ENCODE data around the gene LAMA1.

The LAMA1 gene

DNA sequence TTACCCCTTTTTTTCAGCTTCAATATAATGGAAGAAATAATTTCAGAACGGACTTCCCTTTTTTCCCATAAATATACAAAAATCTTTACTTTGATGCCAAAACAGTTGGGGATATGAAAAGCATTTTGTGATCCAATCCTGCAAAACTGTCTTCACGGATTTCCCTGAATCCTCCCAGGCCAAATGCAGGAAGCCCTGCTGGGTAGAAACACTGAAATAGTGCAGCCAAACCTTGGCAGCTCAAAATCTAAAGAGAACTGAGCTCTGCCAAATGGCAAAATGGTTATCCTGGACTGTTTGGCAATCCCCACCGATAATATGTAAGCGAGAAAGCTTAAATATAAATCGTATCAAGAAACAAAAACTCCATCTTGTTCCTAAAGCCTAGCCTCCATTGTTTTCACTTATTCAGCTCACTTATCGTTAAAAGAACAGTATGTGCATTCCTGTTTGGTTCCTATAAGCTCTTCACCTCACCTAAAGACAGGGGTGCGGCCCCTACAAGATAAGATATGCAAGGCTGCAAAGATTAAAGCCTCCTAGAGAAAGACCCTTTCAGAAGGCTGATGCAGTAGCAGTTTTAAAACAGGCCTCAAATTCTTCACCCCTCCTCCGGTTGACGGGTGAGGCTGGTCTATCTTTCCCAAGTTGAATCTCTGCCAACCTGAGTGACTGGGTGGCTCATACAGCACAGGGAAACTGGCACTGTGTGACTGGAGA lies 48.6 kb downstream of the LAMA1 start:
- H3K36me3 ChIP-seq (ENCODE audit: insufficient read depth, low read length) = no peaks in the 10 kb centered on the region
- H3K4me1 ChIP-seq (ENCODE audit: insufficient read depth, low read length, poor library complexity, severe bottlenecking) = no peaks in the 10 kb centered on the region
- H3K4me3 ChIP-seq (ENCODE audit: low read length, poor library complexity, severe bottlenecking) = no peak overlapping the region
- H3K79me2 ChIP-seq (ENCODE audit: insufficient read depth, low read length) = no peaks in the 10 kb centered on the region
- no peaks in the 10 kb centered on the region for H3F3A ChIP-seq (ENCODE audit: low read depth)
- H3K9ac ChIP-seq (ENCODE audit: low read depth, low read length, poor library complexity, severe bottlenecking) = no peak overlapping the region
- no peaks in the 10 kb centered on the region for H3K9me2 ChIP-seq (replicated peaks; ENCODE audit: low read depth, low read length)
- no peak overlapping the region for H3K4me2 ChIP-seq (ENCODE audit: low read depth, low read length, poor library complexity, severe bottlenecking)
- no peak overlapping the region for H2AFZ ChIP-seq (ENCODE audit: low read length)
- H3K9me3 ChIP-seq (ENCODE audit: insufficient read depth, low read depth, low read length) = no peaks in the 10 kb centered on the region
- no peak for TF ChIP-seq EZH2phosphoT487 (IDR thresholded peaks at IDR 0.05; ENCODE audit: borderline replicate concordance)
- TF ChIP-seq, protein P1, sequence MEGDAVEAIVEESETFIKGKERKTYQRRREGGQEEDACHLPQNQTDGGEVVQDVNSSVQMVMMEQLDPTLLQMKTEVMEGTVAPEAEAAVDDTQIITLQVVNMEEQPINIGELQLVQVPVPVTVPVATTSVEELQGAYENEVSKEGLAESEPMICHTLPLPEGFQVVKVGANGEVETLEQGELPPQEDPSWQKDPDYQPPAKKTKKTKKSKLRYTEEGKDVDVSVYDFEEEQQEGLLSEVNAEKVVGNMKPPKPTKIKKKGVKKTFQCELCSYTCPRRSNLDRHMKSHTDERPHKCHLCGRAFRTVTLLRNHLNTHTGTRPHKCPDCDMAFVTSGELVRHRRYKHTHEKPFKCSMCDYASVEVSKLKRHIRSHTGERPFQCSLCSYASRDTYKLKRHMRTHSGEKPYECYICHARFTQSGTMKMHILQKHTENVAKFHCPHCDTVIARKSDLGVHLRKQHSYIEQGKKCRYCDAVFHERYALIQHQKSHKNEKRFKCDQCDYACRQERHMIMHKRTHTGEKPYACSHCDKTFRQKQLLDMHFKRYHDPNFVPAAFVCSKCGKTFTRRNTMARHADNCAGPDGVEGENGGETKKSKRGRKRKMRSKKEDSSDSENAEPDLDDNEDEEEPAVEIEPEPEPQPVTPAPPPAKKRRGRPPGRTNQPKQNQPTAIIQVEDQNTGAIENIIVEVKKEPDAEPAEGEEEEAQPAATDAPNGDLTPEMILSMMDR (conservative IDR thresholded peaks at IDR 0.05; ENCODE audit: low read length) = no peak
- no peaks in the 10 kb centered on the region for H4K20me1 ChIP-seq (ENCODE audit: insufficient read depth, low read length, poor library complexity, severe bottlenecking)
- no peaks in the 10 kb centered on the region for H3K27me3 ChIP-seq (ENCODE audit: insufficient read depth, low read length, poor library complexity, severe bottlenecking)

DNA sequence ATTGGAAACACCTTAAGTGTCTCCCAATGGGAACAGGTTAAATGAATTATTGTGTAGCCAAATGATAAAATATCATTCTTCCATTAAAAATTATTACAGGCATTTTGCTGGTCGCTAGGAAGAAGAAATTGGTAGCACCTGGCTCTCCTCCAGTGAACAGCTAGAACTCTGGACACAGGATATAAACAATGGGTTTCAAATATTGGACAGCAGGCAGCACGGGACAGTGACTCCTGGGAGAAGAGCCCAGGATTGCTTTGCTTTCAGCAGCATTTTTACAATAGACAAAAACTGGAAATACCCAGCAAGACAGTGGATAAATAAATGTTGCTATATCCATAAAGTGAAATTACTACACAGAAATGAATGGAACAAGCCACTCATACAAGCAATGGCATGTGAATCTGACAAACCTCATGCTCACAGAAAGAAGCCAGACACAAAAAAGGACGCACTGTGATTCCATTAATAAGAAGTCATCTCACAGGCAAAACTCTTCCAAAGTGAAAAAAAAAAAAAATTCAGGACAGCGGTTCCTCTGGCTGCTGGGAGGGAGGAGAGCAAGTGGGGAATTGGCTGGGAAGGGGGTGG lies 50.5 kb downstream of the LAMA1 start:
- Histone ChIP-seq H3K9ac (ENCODE audit: low read depth, low read length, poor library complexity, severe bottlenecking) (no peak overlapping the region), H3F3A (ENCODE audit: low read depth) (no peaks in the 10 kb centered on the region), H3K36me3 (ENCODE audit: insufficient read depth, low read length) (no peaks in the 10 kb centered on the region), H3K4me1 (ENCODE audit: insufficient read depth, low read length, poor library complexity, severe bottlenecking) (no peaks in the 10 kb centered on the region), H4K20me1 (ENCODE audit: insufficient read depth, low read length, poor library complexity, severe bottlenecking) (no peaks in the 10 kb centered on the region), H3K9me2 (replicated peaks; ENCODE audit: low read depth, low read length) (no peaks in the 10 kb centered on the region), H3K9me3 (ENCODE audit: insufficient read depth, low read depth, low read length) (no peaks in the 10 kb centered on the region), H3K79me2 (ENCODE audit: insufficient read depth, low read length) (no peaks in the 10 kb centered on the region), H3K27me3 (ENCODE audit: insufficient read depth, low read length, poor library complexity, severe bottlenecking) (no peaks in the 10 kb centered on the region), H2AFZ (ENCODE audit: low read length) (no peak overlapping the region), H3K4me2 (ENCODE audit: low read depth, low read length, poor library complexity, severe bottlenecking) (no peak overlapping the region), H3K4me3 (ENCODE audit: low read length, poor library complexity, severe bottlenecking) (no peak overlapping the region)
- TF ChIP-seq EZH2phosphoT487 (IDR thresholded peaks at IDR 0.05; ENCODE audit: borderline replicate concordance) = no peak
- TF ChIP-seq, protein P1 (conservative IDR thresholded peaks at IDR 0.05; ENCODE audit: low read length) = no peak

DNA sequence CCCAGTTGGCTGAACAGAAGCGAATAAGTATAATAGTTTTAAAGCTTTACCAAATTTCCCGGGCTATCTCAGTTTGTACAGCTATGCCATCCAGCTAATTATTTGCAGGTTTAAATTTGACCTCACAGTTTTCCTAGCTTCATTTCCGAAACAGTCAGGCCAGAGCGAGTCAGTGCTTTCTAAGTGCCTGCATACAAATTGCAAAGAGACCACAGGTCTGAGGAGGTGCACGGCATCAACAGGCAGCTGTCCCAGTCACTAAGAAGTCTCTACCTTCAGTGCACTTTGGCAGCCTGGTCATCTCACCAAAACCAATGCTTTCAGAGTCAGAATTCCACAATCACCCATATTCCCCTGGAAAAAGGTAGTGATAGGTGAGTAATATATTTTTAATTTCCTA lies 51.9 kb downstream of the LAMA1 start:
- Histone ChIP-seq H3K4me3 (ENCODE audit: low read length, poor library complexity, severe bottlenecking) (no peak overlapping the region), H3K4me2 (ENCODE audit: low read depth, low read length, poor library complexity, severe bottlenecking) (no peak overlapping the region), H4K20me1 (ENCODE audit: insufficient read depth, low read length, poor library complexity, severe bottlenecking) (no peaks in the 10 kb centered on the region), H3K9me3 (ENCODE audit: insufficient read depth, low read depth, low read length) (no peaks in the 10 kb centered on the region), H3K9me2 (replicated peaks; ENCODE audit: low read depth, low read length) (no peaks in the 10 kb centered on the region), H2AFZ (ENCODE audit: low read length) (no peak overlapping the region), H3K36me3 (ENCODE audit: insufficient read depth, low read length) (no peaks in the 10 kb centered on the region), H3K79me2 (ENCODE audit: insufficient read depth, low read length) (no peaks in the 10 kb centered on the region), H3F3A (ENCODE audit: low read depth) (no peaks in the 10 kb centered on the region), H3K4me1 (ENCODE audit: insufficient read depth, low read length, poor library complexity, severe bottlenecking) (no peaks in the 10 kb centered on the region), H3K27me3 (ENCODE audit: insufficient read depth, low read length, poor library complexity, severe bottlenecking) (no peaks in the 10 kb centered on the region), H3K9ac (ENCODE audit: low read depth, low read length, poor library complexity, severe bottlenecking) (no peak overlapping the region)
- no peak for TF ChIP-seq EZH2phosphoT487 (IDR thresholded peaks at IDR 0.05; ENCODE audit: borderline replicate concordance)
- TF ChIP-seq, protein P1 (conservative IDR thresholded peaks at IDR 0.05; ENCODE audit: low read length) = no peak

Measured in Loucy (cell line).